Measurements from ENCODE around the gene KRT14.

KRT14 gene

DNA sequence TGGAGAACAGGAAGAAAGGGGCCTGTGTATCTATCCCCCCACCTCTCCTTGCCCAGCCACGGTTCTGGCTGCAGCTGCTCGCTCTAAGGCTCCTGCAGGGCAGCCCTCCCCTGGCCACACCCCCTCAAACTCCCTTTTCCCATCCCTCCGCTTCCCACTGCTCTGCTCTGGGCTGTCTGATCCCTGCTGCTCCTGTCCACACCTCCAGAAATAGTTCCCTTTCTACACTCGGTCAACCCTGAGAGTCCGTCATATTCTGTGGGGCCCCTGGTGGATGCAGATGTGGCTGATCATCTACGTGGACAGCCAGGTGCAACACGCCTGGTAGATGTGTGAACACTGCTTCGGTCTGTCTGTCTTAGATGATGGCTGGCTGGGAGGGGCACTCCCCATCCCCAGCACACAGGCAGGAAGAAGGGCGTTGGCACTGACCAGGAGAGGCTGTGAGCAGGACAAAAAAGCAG, 39.3 kb downstream of the KRT14 start:
- H3K9me3 ChIP-seq (ENCODE audit: low read length): no peaks in the 10 kb centered on the region
- H3K9me2 ChIP-seq (ENCODE audit: low read depth, low read length): no peaks in the 10 kb centered on the region
- H2AFZ ChIP-seq (ENCODE audit: low read length): no peak overlapping the region
- TF ChIP-seq EZH2 (IDR thresholded peaks at IDR 0.05; ENCODE audit: borderline replicate concordance, low read length): no peak
- TF ChIP-seq, protein P1, sequence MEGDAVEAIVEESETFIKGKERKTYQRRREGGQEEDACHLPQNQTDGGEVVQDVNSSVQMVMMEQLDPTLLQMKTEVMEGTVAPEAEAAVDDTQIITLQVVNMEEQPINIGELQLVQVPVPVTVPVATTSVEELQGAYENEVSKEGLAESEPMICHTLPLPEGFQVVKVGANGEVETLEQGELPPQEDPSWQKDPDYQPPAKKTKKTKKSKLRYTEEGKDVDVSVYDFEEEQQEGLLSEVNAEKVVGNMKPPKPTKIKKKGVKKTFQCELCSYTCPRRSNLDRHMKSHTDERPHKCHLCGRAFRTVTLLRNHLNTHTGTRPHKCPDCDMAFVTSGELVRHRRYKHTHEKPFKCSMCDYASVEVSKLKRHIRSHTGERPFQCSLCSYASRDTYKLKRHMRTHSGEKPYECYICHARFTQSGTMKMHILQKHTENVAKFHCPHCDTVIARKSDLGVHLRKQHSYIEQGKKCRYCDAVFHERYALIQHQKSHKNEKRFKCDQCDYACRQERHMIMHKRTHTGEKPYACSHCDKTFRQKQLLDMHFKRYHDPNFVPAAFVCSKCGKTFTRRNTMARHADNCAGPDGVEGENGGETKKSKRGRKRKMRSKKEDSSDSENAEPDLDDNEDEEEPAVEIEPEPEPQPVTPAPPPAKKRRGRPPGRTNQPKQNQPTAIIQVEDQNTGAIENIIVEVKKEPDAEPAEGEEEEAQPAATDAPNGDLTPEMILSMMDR (IDR thresholded peaks at IDR 0.05; ENCODE audit: low read length): no peak
- no peak overlapping the region for H3K4me3 ChIP-seq (ENCODE audit: low read depth, low read length, poor library complexity, severe bottlenecking)
- no peak overlapping the region for H3K9ac ChIP-seq (ENCODE audit: low read length)
- 0 out of 2 replicates have a peak, but pooled peaks cover 6% of the 10 kb centered on the region for H3K27me3 ChIP-seq (ENCODE audit: insufficient read depth, low read length)
- no peaks in the 10 kb centered on the region for H3K36me3 ChIP-seq (ENCODE audit: insufficient read depth, low read length)
- no peaks in the 10 kb centered on the region for H3K79me2 ChIP-seq (ENCODE audit: insufficient read depth, low read length)
- H3K27ac ChIP-seq (ENCODE audit: low read depth, low read length, poor library complexity, severe bottlenecking): no peak overlapping the region
- H4K20me1 ChIP-seq (ENCODE audit: insufficient read depth, low read length): no peaks in the 10 kb centered on the region
- H3K4me2 ChIP-seq (ENCODE audit: low read length): no peak overlapping the region
- H3F3A ChIP-seq (ENCODE audit: insufficient read depth, low read length): no peaks in the 10 kb centered on the region
- no peaks in the 10 kb centered on the region for H3K4me1 ChIP-seq (ENCODE audit: insufficient read depth, low read length, severe bottlenecking)

DNA sequence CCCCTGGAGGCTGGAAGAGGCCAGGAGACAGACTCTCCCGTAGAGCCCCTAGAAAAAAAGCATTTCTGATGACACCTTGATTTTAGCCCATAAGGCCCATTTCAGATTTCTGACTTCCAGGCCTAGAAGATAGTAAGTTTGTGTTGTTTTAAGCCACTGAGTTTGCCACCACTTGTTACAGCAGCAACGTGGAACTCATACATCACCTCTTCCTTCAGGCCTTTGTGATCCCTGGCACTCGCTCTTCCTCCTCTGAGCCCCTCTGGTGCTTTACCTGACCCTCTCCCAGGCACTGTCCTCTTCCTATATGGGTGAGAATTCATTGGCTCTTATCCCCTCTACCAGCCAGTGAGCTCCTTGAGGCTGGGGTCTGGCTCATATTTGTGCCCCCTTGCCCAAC, 39.9 kb downstream of the KRT14 start:
- Histone ChIP-seq H3K27ac (ENCODE audit: low read depth, low read length, poor library complexity, severe bottlenecking) (no peak overlapping the region), H3K4me2 (ENCODE audit: low read length) (no peak overlapping the region), H4K20me1 (ENCODE audit: insufficient read depth, low read length) (no peaks in the 10 kb centered on the region)

DNA sequence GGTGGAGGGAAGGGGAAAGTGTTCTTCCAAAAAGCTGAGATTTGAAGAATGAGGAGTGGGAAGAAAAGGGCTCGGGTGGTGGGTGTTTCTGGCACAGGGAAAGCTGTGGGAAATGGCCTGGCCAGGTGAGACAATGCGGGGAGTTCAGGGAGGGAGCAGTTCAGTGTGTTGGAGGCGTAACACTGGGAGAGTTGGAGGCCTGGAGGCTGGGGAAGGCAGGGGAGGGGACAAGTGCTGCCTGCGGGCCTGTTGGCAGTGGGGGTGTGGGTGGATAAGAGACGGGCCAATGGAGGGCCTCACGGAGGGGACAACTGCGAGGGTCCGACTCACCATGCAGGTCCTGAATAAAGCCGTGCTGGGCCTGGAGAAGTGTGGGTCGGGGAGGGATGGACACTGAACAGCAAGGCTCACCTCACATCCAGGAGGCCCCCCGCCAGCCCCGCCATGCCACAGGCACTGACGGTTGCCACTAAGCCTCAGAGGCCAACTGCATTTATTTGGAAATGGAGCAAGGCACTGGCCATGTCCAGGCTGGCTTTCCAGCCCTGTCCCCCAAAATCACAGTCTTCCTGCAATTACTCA, 40.8 kb downstream of the KRT14 start:
- no peaks in the 10 kb centered on the region for H3F3A ChIP-seq (ENCODE audit: insufficient read depth, low read length)
- H3K27ac ChIP-seq (ENCODE audit: low read depth, low read length, poor library complexity, severe bottlenecking): no peak overlapping the region
- H3K36me3 ChIP-seq (ENCODE audit: insufficient read depth, low read length): no peaks in the 10 kb centered on the region
- H3K4me1 ChIP-seq (ENCODE audit: insufficient read depth, low read length, severe bottlenecking): no peaks in the 10 kb centered on the region
- H3K79me2 ChIP-seq (ENCODE audit: insufficient read depth, low read length): no peaks in the 10 kb centered on the region
- no peaks in the 10 kb centered on the region for H3K9me3 ChIP-seq (ENCODE audit: low read length)
- no peak overlapping the region for H2AFZ ChIP-seq (ENCODE audit: low read length)
- H3K9me2 ChIP-seq (ENCODE audit: low read depth, low read length): no peaks in the 10 kb centered on the region
- no peak overlapping the region for H3K4me2 ChIP-seq (ENCODE audit: low read length)
- H3K4me3 ChIP-seq (ENCODE audit: low read depth, low read length, poor library complexity, severe bottlenecking): no peak overlapping the region
- H4K20me1 ChIP-seq (ENCODE audit: insufficient read depth, low read length): no peaks in the 10 kb centered on the region
- H3K9ac ChIP-seq (ENCODE audit: low read length): no peak overlapping the region
- 0 out of 2 replicates have a peak, but pooled peaks cover 6% of the 10 kb centered on the region for H3K27me3 ChIP-seq (ENCODE audit: insufficient read depth, low read length)
- TF ChIP-seq, protein P1 (IDR thresholded peaks at IDR 0.05; ENCODE audit: low read length): no peak
- TF ChIP-seq EZH2 (IDR thresholded peaks at IDR 0.05; ENCODE audit: borderline replicate concordance, low read length): no peak

More for the DNA sequence above, 39.9 kb downstream of the KRT14 start:
- Histone ChIP-seq H3K9me2 (ENCODE audit: low read depth, low read length) (no peaks in the 10 kb centered on the region), H3K4me1 (ENCODE audit: insufficient read depth, low read length, severe bottlenecking) (no peaks in the 10 kb centered on the region), H3K79me2 (ENCODE audit: insufficient read depth, low read length) (no peaks in the 10 kb centered on the region), H3F3A (ENCODE audit: insufficient read depth, low read length) (no peaks in the 10 kb centered on the region), H3K27me3 (ENCODE audit: insufficient read depth, low read length) (0 out of 2 replicates have a peak, but pooled peaks cover 6% of the 10 kb centered on the region), H3K36me3 (ENCODE audit: insufficient read depth, low read length) (no peaks in the 10 kb centered on the region), H3K9me3 (ENCODE audit: low read length) (no peaks in the 10 kb centered on the region), H3K4me3 (ENCODE audit: low read depth, low read length, poor library complexity, severe bottlenecking) (no peak overlapping the region), H3K9ac (ENCODE audit: low read length) (no peak overlapping the region), H2AFZ (ENCODE audit: low read length) (no peak overlapping the region)
- no peak for TF ChIP-seq EZH2 (IDR thresholded peaks at IDR 0.05; ENCODE audit: borderline replicate concordance, low read length)

DNA sequence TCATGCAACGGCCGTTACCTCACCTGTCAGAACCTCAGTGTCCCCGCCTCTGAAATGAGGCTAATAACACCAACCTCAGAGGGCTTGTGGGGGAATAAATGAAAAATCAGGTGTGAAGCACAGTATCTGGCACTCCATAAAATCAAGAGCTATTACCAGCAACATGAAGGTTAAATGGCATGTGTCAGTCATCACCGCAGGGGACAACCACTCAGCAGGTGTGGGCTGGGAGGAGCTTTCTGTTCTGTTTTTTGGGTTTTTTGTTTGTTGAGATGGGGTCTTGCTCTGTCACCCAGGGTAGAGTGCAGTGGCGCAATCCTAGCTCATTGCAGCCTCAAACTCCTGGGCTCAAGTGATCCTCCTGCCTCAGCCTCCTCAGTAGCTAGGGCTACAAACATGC, 41.8 kb downstream of the KRT14 start:
- H3K4me3 ChIP-seq (ENCODE audit: low read depth, low read length, poor library complexity, severe bottlenecking): no peak overlapping the region
- TF ChIP-seq EZH2 (IDR thresholded peaks at IDR 0.05; ENCODE audit: borderline replicate concordance, low read length): no peak
- TF ChIP-seq, protein P1 (IDR thresholded peaks at IDR 0.05; ENCODE audit: low read length): no peak
- H3K4me1 ChIP-seq (ENCODE audit: insufficient read depth, low read length, severe bottlenecking): no peaks in the 10 kb centered on the region
- no peaks in the 10 kb centered on the region for H3K9me2 ChIP-seq (ENCODE audit: low read depth, low read length)
- no peaks in the 10 kb centered on the region for H3K79me2 ChIP-seq (ENCODE audit: insufficient read depth, low read length)
- no peaks in the 10 kb centered on the region for H3K36me3 ChIP-seq (ENCODE audit: insufficient read depth, low read length)
- H3K27me3 ChIP-seq (ENCODE audit: insufficient read depth, low read length): 0 out of 2 replicates have a peak, but pooled peaks cover 6% of the 10 kb centered on the region
- no peak overlapping the region for H3K9ac ChIP-seq (ENCODE audit: low read length)
- H3K27ac ChIP-seq (ENCODE audit: low read depth, low read length, poor library complexity, severe bottlenecking): no peak overlapping the region
- H3K4me2 ChIP-seq (ENCODE audit: low read length): no peak overlapping the region
- H2AFZ ChIP-seq (ENCODE audit: low read length): no peak overlapping the region
- H3F3A ChIP-seq (ENCODE audit: insufficient read depth, low read length): no peaks in the 10 kb centered on the region
- no peaks in the 10 kb centered on the region for H3K9me3 ChIP-seq (ENCODE audit: low read length)
- H4K20me1 ChIP-seq (ENCODE audit: insufficient read depth, low read length): no peaks in the 10 kb centered on the region

Measured in OCI-LY1 (cell line).